Stimulated activated CD4-positive, alpha-beta T cell treated with anti-CD3 and anti-CD28 coated beads, Interleukin-1b, Interleukin-23, amount 100 ng/mL, for 1 hour (primary cell): ENCODE results near the gene TYW1B.
"Not testable (repeated sequence)": the region's sequence is repeated elsewhere in the genome, so short reads cannot be mapped to it uniquely, and the experiment has no call there.

Experiments used
- DNase-seq, 2 donors: peaks; one replicate each; pipeline ENCODE4 v3.0.0-alpha.2; 2020; ENCODE audit warnings: low read depth in 2 of 2

The TYW1B gene

GRCh38 chr7:72827839-72828591 lies at the start of gene TYW1B:
Gene TYW1B (minus strand): TSS chr7:72828200. CDS start chr7:72828075, 125 bp downstream.
- peak; percentile 91 to 94 for DNase-seq

- DNase-seq, result not testable (repeated sequence)
Observed at GRCh38 chr7:72867591-72867990, 39.6 kb upstream of the TYW1B start.

GRCh38 chr7:72858846-72859400 lies 30.9 kb upstream of the TYW1B start:
- not testable (repeated sequence) for DNase-seq

- not testable (repeated sequence) for DNase-seq
Observed at GRCh38 chr7:72857925-72858324, 29.9 kb upstream of the TYW1B start.

- DNase-seq, result not testable (repeated sequence)
Observed at GRCh38 chr7:72855261-72855660, 27.3 kb upstream of the TYW1B start.

- not testable (repeated sequence) for DNase-seq
Observed at GRCh38 chr7:72852937-72853336, 24.9 kb upstream of the TYW1B start.

- not testable (repeated sequence) for DNase-seq
Observed at GRCh38 chr7:72850746-72851145, 22.7 kb upstream of the TYW1B start.

GRCh38 chr7:72844146-72844545 lies 16.1 kb upstream of the TYW1B start:
- not testable (repeated sequence) for DNase-seq

GRCh38 chr7:72843166-72843565 lies 15.2 kb upstream of the TYW1B start:
- DNase-seq, result not testable (repeated sequence)

GRCh38 chr7:72840966-72841511 lies 13.0 kb upstream of the TYW1B start:
- not testable (repeated sequence) for DNase-seq

GRCh38 chr7:72838315-72838714 lies 10.3 kb upstream of the TYW1B start:
- DNase-seq, result not testable (repeated sequence)

- not testable (repeated sequence) for DNase-seq
Observed at GRCh38 chr7:72837291-72837690, 9.3 kb upstream of the TYW1B start.

GRCh38 chr7:72830567-72830966 lies 2.6 kb upstream of the TYW1B start:
- DNase-seq, result not testable (repeated sequence)

- not testable (repeated sequence) for DNase-seq
Observed at GRCh38 chr7:72829687-72830354, 1.8 kb upstream of the TYW1B start.

GRCh38 chr7:72829291-72829686 lies 1.3 kb upstream of the TYW1B start:
- peak; percentile 92 to 95 for DNase-seq

GRCh38 chr7:72823765-72824732 lies 4.0 kb downstream of the TYW1B start:
- not testable (repeated sequence) for DNase-seq

GRCh38 chr7:72822497-72822896 lies 5.5 kb downstream of the TYW1B start:
- not testable (repeated sequence) for DNase-seq

- not testable (repeated sequence) for DNase-seq
Observed at GRCh38 chr7:72818663-72819361, 9.2 kb downstream of the TYW1B start.

- DNase-seq, result not testable (repeated sequence)
Observed at GRCh38 chr7:72817661-72818060, 10.3 kb downstream of the TYW1B start.

GRCh38 chr7:72816370-72817157 lies 11.4 kb downstream of the TYW1B start:
- not testable (repeated sequence) for DNase-seq
